Upper lobe of left lung (tissue), 4 donors: ENCODE results near the gene FBXL20.

Experiments
- CTCF ChIP-seq, 6 experiments: fragments of 450-650 bp in 4 of 6; fragments of 200-600 bp in 2 of 6; sonication (generic) in 2 of 6; IDR thresholded peaks; one replicate each; pipeline ENCODE4 v1.5.1; 2016 to 2019; ENCODE audit warnings: antibody characterized with exemption in 6 of 6
- EP300 ChIP-seq, 4 donors: sonication (generic); formaldehyde crosslinking; IDR thresholded peaks; one replicate each; pipeline ENCODE4 v1.5.1; 2017; ENCODE audit warnings: antibody characterized with exemption in 4 of 4, control low read depth in 2 of 4
- POLR2A ChIP-seq, 4 donors: fragments of 450-650 bp; IDR thresholded peaks; one replicate each; pipeline ENCODE4 v1.5.1; 2016 to 2017; ENCODE audit warnings: antibody characterized with exemption in 4 of 4, mild to moderate bottlenecking in 2 of 4
- POLR2AphosphoS5 ChIP-seq, 2 donors: sonication (generic); formaldehyde crosslinking; IDR thresholded peaks; one replicate each; pipeline ENCODE4 v1.5.1; 2017; ENCODE audit warnings: antibody characterized with exemption in 2 of 2

- no peak for TF ChIP-seq CTCF (IDR thresholded peaks at IDR 0.05)
- no peak for TF ChIP-seq POLR2A (IDR thresholded peaks at IDR 0.05)
- TF ChIP-seq POLR2AphosphoS5 (IDR thresholded peaks at IDR 0.05): no peak
- no peak for TF ChIP-seq EP300 (IDR thresholded peaks at IDR 0.05)
These were observed 176.6 kb downstream of the FBXL20 start for GRCh38 chr17:39224778-39225307.
